PC-3 (cell line): ENCODE measurements around the gene CA9. TPM values are rescaled to one million over a fixed set of nuclear protein-coding genes. Genes with fewer than 3 reads are reported as not detected.

Experiments
- ATAC-seq: fragments of 200-7000 bp; cut with Tn5 transposase; 2 replicates; pipeline ENCODE4 v1.9.1; 2020; ENCODE audit warnings: mild to moderate bottlenecking, moderate library complexity
- BruUV-seq: library from RNA; stranded (reverse); fragments of 400-500 nt; replicated peaks from 2 replicates; lab custom pipeline; 2021; lab: Mats Ljungman, UMichigan
- CTCF ChIA-PET: fragments of 300-600 bp; sonication (Branson Sonifier 250); formaldehyde crosslinking; loops from one replicate; lab custom pipeline; 2022; ENCODE audit warnings: antibody characterized with exemption; lab: Charles Lee
- POLR2A ChIA-PET: fragments of 300-600 bp; sonication (Branson Sonifier 250); formaldehyde crosslinking; loops from one replicate; lab custom pipeline; 2022; ENCODE audit warnings: antibody characterized with exemption; ENCODE audit not compliant: unreplicated experiment; lab: Charles Lee
- DNase-seq: peaks from one replicate; pipeline ENCODE4 v3.0.0-alpha.2; 2015
- H2AFZ ChIP-seq: fragments of 300-600 bp; sonication (generic); 2 replicates; pipeline ENCODE4 v1.6.0; 2016; ENCODE audit warnings: antibody characterized with exemption, low read length
- H3F3A ChIP-seq: fragments of 300-600 bp; sonication (generic); one replicate; pipeline ENCODE4 v1.6.0; 2017; ENCODE audit warnings: antibody characterized with exemption, low read length, control low read depth, mild to moderate bottlenecking; ENCODE audit not compliant: unreplicated experiment
- H3K27ac ChIP-seq: fragments of 300-600 bp; sonication (generic); 2 replicates; pipeline ENCODE4 v1.5.1; 2016; ENCODE audit warnings: mild to moderate bottlenecking, low read length
- H3K27me3 ChIP-seq: fragments of 300-600 bp; sonication (generic); 2 replicates; pipeline ENCODE4 v1.6.1; 2016; ENCODE audit warnings: low read length, mixed read lengths
- H3K36me3 ChIP-seq: fragments of 300-600 bp; sonication (generic); 2 replicates; pipeline ENCODE4 v1.6.1; 2016; ENCODE audit warnings: low read depth, mixed run types, low read length, mixed read lengths
- H3K4me1 ChIP-seq: fragments of 300-600 bp; sonication (generic); 2 replicates; pipeline ENCODE4 v1.5.1; 2016; ENCODE audit warnings: low read length; ENCODE audit not compliant: insufficient read depth
- H3K4me2 ChIP-seq: fragments of 300-600 bp; sonication (generic); 2 replicates; pipeline ENCODE4 v1.6.0; 2016; ENCODE audit warnings: low read length
- H3K4me3 ChIP-seq: fragments of 300-600 bp; sonication (generic); 2 replicates; pipeline ENCODE4 v1.5.1; 2016; ENCODE audit warnings: mild to moderate bottlenecking, low read length, mixed read lengths
- H3K79me2 ChIP-seq: fragments of 300-600 bp; sonication (generic); 2 replicates; pipeline ENCODE4 v1.6.1; 2017; ENCODE audit warnings: low read length, mixed read lengths
- H3K9ac ChIP-seq: fragments of 300-600 bp; sonication (generic); 2 replicates; pipeline ENCODE4 v1.6.0; 2016; ENCODE audit warnings: mild to moderate bottlenecking, low read length
- H3K9me2 ChIP-seq: fragments of 300-600 bp; sonication (generic); replicated peaks from 2 replicates; pipeline ENCODE4 v1.6.1; 2016; ENCODE audit warnings: mixed run types, low read length, mixed read lengths
- H3K9me3 ChIP-seq: fragments of 300-600 bp; sonication (generic); 2 replicates; pipeline ENCODE4 v1.6.1; 2016; ENCODE audit warnings: low read length, mixed read lengths
- H4K20me1 ChIP-seq: fragments of 300-600 bp; sonication (generic); 2 replicates; pipeline ENCODE4 v1.6.1; 2016; ENCODE audit warnings: low read length, mixed read lengths
- EZH2 ChIP-seq: fragments of 300-600 bp; sonication (generic); IDR thresholded peaks from one replicate; pipeline ENCODE4 v1.6.1; 2017; ENCODE audit warnings: antibody characterized with exemption, mild to moderate bottlenecking, low read length; ENCODE audit not compliant: unreplicated experiment
- EZH2phosphoT487 ChIP-seq: fragments of 300-600 bp; sonication (generic); IDR thresholded peaks from 2 replicates; pipeline ENCODE4 v1.6.1; 2018; ENCODE audit warnings: mild to moderate bottlenecking, antibody characterized with exemption, low read length, borderline replicate concordance
- intact Hi-C: fragments of 100-400 bp; cut with micrococcal nuclease; formaldehyde crosslinking; loops from 2 replicates; pipeline ENCODE4 v1.9.0; 2023
- total RNA-seq: library from RNA; depleted of rRNA; stranded (reverse); fragments of >200 nt; gene quantifications from 2 replicates; pipeline ENCODE4 v1.2.3, GENCODE V29; 2014
- TF ChIP-seq, protein P1 (sequence below): fragments of 300-600 bp; sonication (generic); conservative IDR thresholded peaks from 2 replicates; pipeline ENCODE4 v1.5.1; 2017; ENCODE audit warnings: antibody characterized with exemption, low read depth, mild to moderate bottlenecking, low read length

Gene CA9
- total RNA-seq, 1 experiment from 2014 or later: 7.7 TPM

DNA sequence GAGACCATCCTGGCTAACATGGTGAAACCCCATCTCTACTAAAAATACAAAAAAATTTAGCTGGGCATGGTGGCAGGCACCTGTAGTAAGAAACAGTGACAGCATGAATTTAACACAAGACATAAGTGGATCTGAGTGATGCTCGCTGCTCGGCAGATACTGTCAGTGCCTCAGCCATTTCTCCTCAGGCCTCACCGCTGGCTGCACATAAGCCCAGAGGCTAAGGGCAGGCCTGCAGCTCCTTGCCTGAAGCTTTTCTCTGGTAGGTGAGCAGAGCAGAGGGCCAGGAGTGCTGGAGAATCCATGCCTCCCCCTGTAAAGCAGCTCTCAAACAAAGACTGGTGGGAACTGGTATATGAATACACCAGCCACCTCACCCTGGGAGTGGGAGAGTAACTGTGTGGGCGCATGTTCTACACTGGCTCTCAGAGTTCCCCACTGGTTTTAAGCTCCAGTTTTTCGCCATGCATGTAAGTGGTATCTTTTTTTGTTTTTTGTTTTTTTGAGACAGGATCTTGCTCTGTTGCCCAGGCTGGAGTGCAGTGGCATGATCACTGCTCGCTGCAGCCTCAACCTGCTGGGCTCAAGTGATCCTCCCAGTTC is 45.2 kb upstream of the CA9 start:
- H3K4me3 ChIP-seq: no peak overlapping the region
- no peak overlapping the region for H3K27ac ChIP-seq
- no peaks in the 10 kb centered on the region for H3K9me3 ChIP-seq
- H3K27me3 ChIP-seq: no peaks in the 10 kb centered on the region
- no peak for TF ChIP-seq EZH2
- TF ChIP-seq EZH2phosphoT487: no peak
- TF ChIP-seq, protein P1, sequence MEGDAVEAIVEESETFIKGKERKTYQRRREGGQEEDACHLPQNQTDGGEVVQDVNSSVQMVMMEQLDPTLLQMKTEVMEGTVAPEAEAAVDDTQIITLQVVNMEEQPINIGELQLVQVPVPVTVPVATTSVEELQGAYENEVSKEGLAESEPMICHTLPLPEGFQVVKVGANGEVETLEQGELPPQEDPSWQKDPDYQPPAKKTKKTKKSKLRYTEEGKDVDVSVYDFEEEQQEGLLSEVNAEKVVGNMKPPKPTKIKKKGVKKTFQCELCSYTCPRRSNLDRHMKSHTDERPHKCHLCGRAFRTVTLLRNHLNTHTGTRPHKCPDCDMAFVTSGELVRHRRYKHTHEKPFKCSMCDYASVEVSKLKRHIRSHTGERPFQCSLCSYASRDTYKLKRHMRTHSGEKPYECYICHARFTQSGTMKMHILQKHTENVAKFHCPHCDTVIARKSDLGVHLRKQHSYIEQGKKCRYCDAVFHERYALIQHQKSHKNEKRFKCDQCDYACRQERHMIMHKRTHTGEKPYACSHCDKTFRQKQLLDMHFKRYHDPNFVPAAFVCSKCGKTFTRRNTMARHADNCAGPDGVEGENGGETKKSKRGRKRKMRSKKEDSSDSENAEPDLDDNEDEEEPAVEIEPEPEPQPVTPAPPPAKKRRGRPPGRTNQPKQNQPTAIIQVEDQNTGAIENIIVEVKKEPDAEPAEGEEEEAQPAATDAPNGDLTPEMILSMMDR: no peak
- intact Hi-C loops: no loop called here
- ChIA-PET CTCF (interaction anchor here (1.2 kb wide), 1 partner anchor 25 kb away, joined by 4 read pairs; no protein-coding TSS in a partner anchor), POLR2A (no interaction called here)
- no peak overlapping the region for H3K4me2 ChIP-seq
- no peaks in the 10 kb centered on the region for H3K4me1 ChIP-seq
- no peak for ATAC-seq
- no peaks in the 10 kb centered on the region for H3K36me3 ChIP-seq
- no peak for DNase-seq
- no peaks in the 10 kb centered on the region for H4K20me1 ChIP-seq
- no peaks in the 10 kb centered on the region for H3F3A ChIP-seq
- no peaks in the 10 kb centered on the region for H3K79me2 ChIP-seq
- no peak overlapping the region for H3K9ac ChIP-seq
- no peak overlapping the region for H2AFZ ChIP-seq
- H3K9me2 ChIP-seq: no peaks in the 10 kb centered on the region
- BruUV-seq: no TSS peak

DNA sequence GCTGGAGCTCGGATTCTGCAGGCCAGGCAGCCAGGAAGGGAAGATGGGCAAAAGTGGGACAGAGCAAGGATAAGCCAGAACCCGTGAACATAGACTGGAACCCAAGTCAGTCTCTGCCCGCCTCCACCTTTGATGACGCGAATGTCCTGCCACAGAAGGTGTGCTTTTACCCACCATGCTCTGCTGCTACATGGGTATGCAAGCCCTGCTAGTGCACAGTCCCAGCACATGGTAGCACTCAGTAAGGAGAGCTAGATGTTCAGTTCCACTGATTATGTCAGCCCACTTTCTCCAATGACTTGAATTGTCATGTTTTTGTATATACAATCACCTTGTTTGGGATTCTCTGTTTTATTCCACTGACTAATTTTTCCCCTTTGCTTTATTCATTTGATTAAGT is 44.1 kb upstream of the CA9 start:
- Histone ChIP-seq H3K4me3 (no peak overlapping the region), H3K9me2 (no peaks in the 10 kb centered on the region), H2AFZ (no peak overlapping the region), H3K36me3 (no peaks in the 10 kb centered on the region), H3K9ac (no peak overlapping the region), H3K27me3 (no peaks in the 10 kb centered on the region), H3K4me1 (no peaks in the 10 kb centered on the region), H3K27ac (no peak overlapping the region), H4K20me1 (no peaks in the 10 kb centered on the region), H3K9me3 (no peaks in the 10 kb centered on the region), H3K79me2 (no peaks in the 10 kb centered on the region), H3K4me2 (no peak overlapping the region), H3F3A (no peaks in the 10 kb centered on the region)
- DNase-seq (no peak), ATAC-seq (no peak)
- ChIA-PET POLR2A (no interaction called here), CTCF (interaction anchor here (0.5 kb wide), 1 partner anchor 16 kb away, joined by 3 read pairs; no protein-coding TSS in a partner anchor)
- TF ChIP-seq EZH2phosphoT487 (no peak), EZH2 (no peak)
- TF ChIP-seq, protein P1: no peak
- intact Hi-C loops: no loop called here
- BruUV-seq: no TSS peak

DNA sequence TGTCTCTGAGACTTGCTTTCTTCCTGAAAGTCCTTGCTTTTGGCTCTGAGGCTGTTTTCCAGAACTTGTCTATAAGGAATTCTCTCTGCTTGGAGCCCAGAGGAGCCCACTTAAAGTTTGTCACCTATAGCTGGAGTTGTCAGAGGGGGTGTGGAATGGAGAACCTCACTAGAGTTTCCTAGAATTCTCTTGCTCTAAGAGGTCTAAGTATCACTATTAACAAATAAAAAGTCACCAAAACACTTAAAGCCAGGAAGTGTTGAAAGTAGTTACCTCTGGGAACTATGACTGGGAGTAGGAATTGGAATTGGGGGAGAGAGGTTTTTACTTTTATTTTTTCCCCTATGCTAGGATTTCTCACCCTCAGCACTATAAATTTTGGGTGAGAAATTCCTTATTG is 38.0 kb upstream of the CA9 start:
- no peak for TF ChIP-seq EZH2
- TF ChIP-seq, protein P1: no peak
- Histone ChIP-seq H3K27ac (no peak overlapping the region), H3K27me3 (no peaks in the 10 kb centered on the region), H3K4me1 (no peaks in the 10 kb centered on the region), H3K79me2 (no peaks in the 10 kb centered on the region), H4K20me1 (no peaks in the 10 kb centered on the region), H3K4me3 (no peak overlapping the region), H3K4me2 (no peak overlapping the region), H2AFZ (no peak overlapping the region), H3K9ac (no peak overlapping the region), H3F3A (no peaks in the 10 kb centered on the region), H3K9me2 (no peaks in the 10 kb centered on the region), H3K9me3 (no peaks in the 10 kb centered on the region), H3K36me3 (no peaks in the 10 kb centered on the region)
- no peak for ATAC-seq
- DNase-seq: no peak
- intact Hi-C loops: no loop called here
- POLR2A ChIA-PET: no interaction called here
- CTCF ChIA-PET: no interaction called here
- no TSS peak for BruUV-seq
